K562 (cell line): ENCODE results near the gene NHS. TPM values are rescaled to one million over a fixed set of nuclear protein-coding genes. Genes with fewer than 3 reads are reported as not detected.

ENCODE experiments used
- ATAC-seq: fragments of 200-7000 bp; cut with Tn5 transposase; 3 replicates; pipeline ENCODE4 v1.9.1; 2020; ENCODE audit warnings: moderate library complexity
- BruUV-seq: library from RNA; stranded (reverse); fragments of 400-500 nt; replicated peaks from 2 replicates; lab custom pipeline; 2021; lab: Mats Ljungman, UMichigan
- CTCF ChIA-PET: fragments of 300-600 bp; formaldehyde crosslinking; extraction: SDS; loops from one replicate; lab custom pipeline; 2021; ENCODE audit warnings: low intra/inter-chr PET ratio; lab: Yijun Ruan, JAX
- POLR2A ChIA-PET: fragments of 300-600, 350-650 bp; sonication (Branson Sonifier 250); formaldehyde crosslinking; extraction: SDS; loops from one replicate; lab custom pipeline; 2021; ENCODE audit warnings: antibody characterized with exemption, inconsistent platforms; lab: Yijun Ruan, JAX
- DNase-seq, 4 experiments: peaks; one replicate each; pipeline versions ENCODE4 v3.0.0 to v3.0.0-alpha.2; 2011 to 2018; ENCODE audit warnings: low spot score in 3 of 4, mixed read lengths in 3 of 4; ENCODE audit errors: extremely low read depth in 1 of 4
- FAIRE-seq: peaks from 2 replicates; lab custom pipeline; 2011; peaks lifted over from hg19 to GRCh38; lab: Jason Lieb, UNC
- H2AFZ ChIP-seq: 2 replicates; pipeline ENCODE4 v1.6.0; 2011; ENCODE audit warnings: low read depth, low read length, control low read depth, inconsistent platforms
- H3K27ac ChIP-seq: fragments of 200-600 bp; 3 replicates; pipeline ENCODE4 v1.8.0; 2011; ENCODE audit warnings: low read depth, mild to moderate bottlenecking, control low read depth, inconsistent platforms, low read length, moderate library complexity, mixed read lengths; ENCODE audit errors: extremely low read depth
- H3K27me3 ChIP-seq, 2 experiments: fragments of 300-600 bp in 1 of 2; 2 replicates in 1 of 2; 3 replicates in 1 of 2; pipeline versions ENCODE4 v1.6.0 to v1.8.0; 2011; ENCODE audit warnings: inconsistent platforms in 2 of 2, low read length in 2 of 2, mild to moderate bottlenecking in 1 of 2, mixed read lengths in 1 of 2, moderate library complexity in 1 of 2; ENCODE audit not compliant: control insufficient read depth in 2 of 2, insufficient read depth in 2 of 2
- H3K36me3 ChIP-seq: fragments of 300-600 bp; 3 replicates; pipeline ENCODE4 v1.8.0; 2011; ENCODE audit warnings: mild to moderate bottlenecking, low read length, inconsistent platforms; ENCODE audit not compliant: control insufficient read depth, insufficient read depth
- H3K4me1 ChIP-seq, 2 experiments: fragments of 200-600 bp in 1 of 2; replicated peaks in 1 of 2; 2 replicates in 1 of 2; 3 replicates in 1 of 2; pipeline versions ENCODE4 v1.5.1 to v1.8.0; 2011; ENCODE audit warnings: inconsistent platforms in 2 of 2, low read length in 2 of 2, mild to moderate bottlenecking in 1 of 2, mixed read lengths in 1 of 2, moderate library complexity in 1 of 2; ENCODE audit not compliant: control insufficient read depth in 2 of 2, insufficient read depth in 2 of 2
- H3K4me2 ChIP-seq: 2 replicates; pipeline ENCODE4 v1.6.1; 2011; ENCODE audit warnings: low read length, control low read depth, inconsistent platforms, mixed read lengths; ENCODE audit not compliant: insufficient read depth
- H3K4me3 ChIP-seq: fragments of 200-600 bp; sonication (generic), shearing (Covaris generic); 2 replicates; pipeline ENCODE4 v1.5.1; 2016; ENCODE audit warnings: control low read depth, inconsistent platforms
- H3K79me2 ChIP-seq: fragments of 200-600 bp; 3 replicates; pipeline ENCODE4 v1.8.0; 2011; ENCODE audit warnings: low read length, inconsistent platforms; ENCODE audit not compliant: control insufficient read depth, insufficient read depth
- H3K9ac ChIP-seq, 2 experiments: 2 replicates each; pipeline versions ENCODE4 v1.6.0 to v1.6.1; 2011; ENCODE audit warnings: low read depth in 2 of 2, low read length in 2 of 2, control low read depth in 1 of 2, inconsistent platforms in 1 of 2, mild to moderate bottlenecking in 1 of 2, mixed read lengths in 1 of 2; ENCODE audit not compliant: insufficient read depth in 1 of 2
- H3K9me1 ChIP-seq: one replicate; pipeline ENCODE4 v1.6.0; 2011; ENCODE audit warnings: inconsistent platforms, mild to moderate bottlenecking, low read length, moderate library complexity; ENCODE audit not compliant: control insufficient read depth, insufficient read depth
- H3K9me3 ChIP-seq: replicated peaks from 2 replicates; pipeline ENCODE4 v1.5.1; 2011; ENCODE audit warnings: low read depth, low read length, inconsistent platforms; ENCODE audit not compliant: control insufficient read depth, insufficient read depth
- H4K20me1 ChIP-seq: replicated peaks from 2 replicates; pipeline ENCODE4 v1.6.1; 2011; ENCODE audit warnings: low read length, inconsistent platforms, mixed read lengths; ENCODE audit not compliant: control insufficient read depth, insufficient read depth
- BCLAF1 ChIP-seq, 2 experiments: fragments of 450-650 bp in 1 of 2; IDR thresholded peaks; 2 replicates each; pipeline ENCODE4 v1.6.1; 2011 to 2017; ENCODE audit warnings: low read depth in 2 of 2, antibody characterized with exemption in 1 of 2, borderline replicate concordance in 1 of 2, low read length in 1 of 2, mild to moderate bottlenecking in 1 of 2, mixed read lengths in 1 of 2; ENCODE audit not compliant: control insufficient read depth in 1 of 2
- EWSR1 ChIP-seq: fragments of 450-650 bp; IDR thresholded peaks from 2 replicates; pipeline ENCODE4 v1.6.1; 2018; ENCODE audit warnings: borderline replicate concordance, mild to moderate bottlenecking, low read depth, moderate library complexity; ENCODE audit not compliant: partially characterized antibody
- FOXA1 ChIP-seq: fragments of 450-650 bp; IDR thresholded peaks from 2 replicates; pipeline ENCODE4 v1.6.1; 2016; ENCODE audit warnings: mild to moderate bottlenecking, borderline replicate concordance
- HOMEZ ChIP-seq: fragments of 250-450 bp; sonication (Bioruptor Pico); IDR thresholded peaks from 2 replicates; pipeline ENCODE4 v1.4.0; 2020; ENCODE audit warnings: mild to moderate bottlenecking, moderate library complexity
- MXD1 ChIP-seq: fragments of 250-450 bp; sonication (Bioruptor Pico); IDR thresholded peaks from 2 replicates; pipeline ENCODE4 v1.8.0; 2021; ENCODE audit warnings: borderline replicate concordance, mild to moderate bottlenecking, moderate library complexity; ENCODE audit not compliant: poor library complexity, severe bottlenecking
- MYBL2 ChIP-seq, 2 experiments: fragments of 450-650 bp in 1 of 2; sonication (generic) in 1 of 2; formaldehyde crosslinking in 1 of 2; IDR thresholded peaks; 2 replicates each; pipeline versions ENCODE4 v1.6.1 to v1.8.1; 2017 to 2022; ENCODE audit warnings: borderline replicate concordance in 1 of 2, inconsistent platforms in 1 of 2, low read depth in 1 of 2, mild to moderate bottlenecking in 1 of 2, missing genetic modification reagents in 1 of 2, moderate library complexity in 1 of 2
- NCOA6 ChIP-seq: fragments of 450-650 bp; IDR thresholded peaks from 2 replicates; pipeline ENCODE4 v1.6.1; 2017; ENCODE audit warnings: mild to moderate bottlenecking
- SPI1 ChIP-seq: IDR thresholded peaks from 2 replicates; pipeline ENCODE4 v1.6.1; 2011; ENCODE audit warnings: low read depth, low read length, control low read depth, borderline replicate concordance
- TEAD1 ChIP-seq, 2 experiments: fragments of 450-650 bp in 1 of 2; sonication (generic) in 1 of 2; formaldehyde crosslinking; IDR thresholded peaks; 2 replicates each; pipeline versions ENCODE4 v1.4.0 to v1.8.0; 2020 to 2022; ENCODE audit warnings: mild to moderate bottlenecking in 2 of 2, missing genetic modification reagents in 1 of 2
- ZNF324 ChIP-seq: fragments of 250-450 bp; sonication (Bioruptor Pico); IDR thresholded peaks from 2 replicates; pipeline ENCODE4 v1.4.0; 2020; ENCODE audit warnings: mild to moderate bottlenecking
- ZNF75A ChIP-seq: fragments of 450-650 bp; formaldehyde crosslinking; IDR thresholded peaks from 2 replicates; pipeline ENCODE4 v1.4.0; 2020; ENCODE audit warnings: mild to moderate bottlenecking
- in situ Hi-C: fragments of 300-500 bp; cut with MboI; formaldehyde crosslinking; loops from 4 replicates; pipeline ENCODE4 v1.15.0; 2018; ENCODE audit warnings: inconsistent platforms, mixed read lengths
- intact Hi-C: fragments of 100-400 bp; cut with micrococcal nuclease; formaldehyde crosslinking; loops from 2 replicates; pipeline ENCODE4 v1.14.2; 2022
- polyA plus RNA-seq, 8 experiments: library from polyadenylated mRNA; depleted of rRNA in 4 of 8; stranded (reverse) in 5 of 8; unstranded in 3 of 8; fragments of >200 nt; fragmentation: Nextera tagmentation in 2 of 8; fragmentation: Illumina TruSeq in 1 of 8; extraction: Ambion mirVana in 2 of 8; extraction: Trizol in 1 of 8; gene quantifications; 2 replicates each; pipeline versions ENCODE4 v1.2.1 to v1.2.3, GENCODE V29; 2011 to 2014; ENCODE audit warnings: inconsistent platforms in 1 of 8, missing spikeins in 1 of 8
- total RNA-seq, 7 experiments: library from RNA; depleted of rRNA in 6 of 7; stranded (reverse); fragments of >200 nt in 6 of 7; fragmentation: Illumina TruSeq in 2 of 7; extraction: Trizol in 2 of 7; gene quantifications; 2 replicates each; pipeline versions ENCODE4 v1.2.1 to v1.2.3, GENCODE V29; 2011 to 2021; ENCODE audit warnings: low replicate concordance in 1 of 7
- TF ChIP-seq, protein P1 (sequence below): fragments of 450-650 bp; IDR thresholded peaks from 2 replicates; pipeline ENCODE4 v1.6.1; 2016; ENCODE audit warnings: antibody characterized with exemption
- TF ChIP-seq, protein P2 (sequence below): fragments of 250-450 bp; sonication (Bioruptor Pico); IDR thresholded peaks from 2 replicates; pipeline ENCODE4 v1.8.0; 2021; ENCODE audit warnings: mild to moderate bottlenecking, moderate library complexity

The NHS gene
- total and polyA plus RNA-seq, 9 of the 15 experiments (the other 6 are each of a cell fraction or from before 2014, with no cell fraction given): 0.02 TPM; not detected in 8

GRCh38 chrX:17453788-17454187 lies 78.8 kb downstream of the NHS start:
- H3K9me3 ChIP-seq: no peaks in the 10 kb centered on the region
- FAIRE-seq (no peak), DNase-seq (no peak), ATAC-seq (no peak)
- no peaks in the 10 kb centered on the region for H3K36me3 ChIP-seq
- no peak overlapping the region for H3K4me3 ChIP-seq
- in situ Hi-C loops (no loop called here), intact Hi-C loops (no loop called here)
- H3K79me2 ChIP-seq: no peaks in the 10 kb centered on the region
- H2AFZ ChIP-seq: no peak overlapping the region
- POLR2A ChIA-PET: no interaction called here
- no peaks in the 10 kb centered on the region for H3K4me1 ChIP-seq
- H3K27me3 ChIP-seq: no peaks in the 10 kb centered on the region
- no peaks in the 10 kb centered on the region for H4K20me1 ChIP-seq
- no peak overlapping the region for H3K9ac ChIP-seq
- TF ChIP-seq MYBL2 (IDR thresholded peaks at IDR 0.05; ENCODE audit: low read depth) (no peak), MYBL2 (CRISPR knock-in tag; IDR thresholded peaks at IDR 0.05; ENCODE audit: borderline replicate concordance) (no peak), TEAD1 (CRISPR knock-in tag; IDR thresholded peaks at IDR 0.05) (no peak), HOMEZ (no peak), FOXA1 (no peak), ZNF75A (CRISPR knock-in tag) (no peak), SPI1 (no peak), BCLAF1 (IDR thresholded peaks at IDR 0.05; ENCODE audit: borderline replicate concordance in 1 of 2, control insufficient read depth in 1 of 2, low read depth in 2 of 2, low read length in 1 of 2) (no peak), EWSR1 (no peak), ZNF324 (CRISPR knock-in tag) (no peak), MXD1 (no peak), NCOA6 (no peak)
- TF ChIP-seq, protein P1, sequence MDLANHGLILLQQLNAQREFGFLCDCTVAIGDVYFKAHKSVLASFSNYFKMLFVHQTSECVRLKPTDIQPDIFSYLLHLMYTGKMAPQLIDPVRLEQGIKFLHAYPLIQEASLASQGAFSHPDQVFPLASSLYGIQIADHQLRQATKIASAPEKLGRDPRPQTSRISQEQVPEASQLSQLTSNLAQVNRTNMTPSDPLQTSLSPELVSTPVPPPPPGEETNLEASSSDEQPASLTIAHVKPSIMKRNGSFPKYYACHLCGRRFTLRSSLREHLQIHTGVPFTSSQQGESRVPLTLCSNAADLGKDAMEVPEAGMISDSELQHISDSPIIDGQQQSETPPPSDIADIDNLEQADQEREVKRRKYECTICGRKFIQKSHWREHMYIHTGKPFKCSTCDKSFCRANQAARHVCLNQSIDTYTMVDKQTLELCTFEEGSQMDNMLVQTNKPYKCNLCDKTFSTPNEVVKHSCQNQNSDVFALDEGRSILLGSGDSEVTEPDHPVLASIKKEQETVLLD: no peak
- TF ChIP-seq, protein P2, sequence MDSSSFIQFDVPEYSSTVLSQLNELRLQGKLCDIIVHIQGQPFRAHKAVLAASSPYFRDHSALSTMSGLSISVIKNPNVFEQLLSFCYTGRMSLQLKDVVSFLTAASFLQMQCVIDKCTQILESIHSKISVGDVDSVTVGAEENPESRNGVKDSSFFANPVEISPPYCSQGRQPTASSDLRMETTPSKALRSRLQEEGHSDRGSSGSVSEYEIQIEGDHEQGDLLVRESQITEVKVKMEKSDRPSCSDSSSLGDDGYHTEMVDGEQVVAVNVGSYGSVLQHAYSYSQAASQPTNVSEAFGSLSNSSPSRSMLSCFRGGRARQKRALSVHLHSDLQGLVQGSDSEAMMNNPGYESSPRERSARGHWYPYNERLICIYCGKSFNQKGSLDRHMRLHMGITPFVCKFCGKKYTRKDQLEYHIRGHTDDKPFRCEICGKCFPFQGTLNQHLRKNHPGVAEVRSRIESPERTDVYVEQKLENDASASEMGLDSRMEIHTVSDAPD (CRISPR knock-in tag): no peak
- no peak overlapping the region for H3K4me2 ChIP-seq
- H3K9me1 ChIP-seq: no peaks in the 10 kb centered on the region
- H3K27ac ChIP-seq: no peak overlapping the region
- BruUV-seq: no TSS peak
- CTCF ChIA-PET: no interaction called here
